Measurements from ENCODE around the gene CTNNBIP1.

- no peak for TF ChIP-seq CTCF (IDR thresholded peaks at IDR 0.05; ENCODE audit: borderline replicate concordance, extremely low read depth, low read length, poor library complexity, severe bottlenecking)
- TF ChIP-seq EZH2 (IDR thresholded peaks at IDR 0.05; ENCODE audit: borderline replicate concordance, low read depth, low read length, severe bottlenecking): no peak
These were observed 68.6 kb downstream of the CTNNBIP1 start for GRCh38 chr1:9841460-9841859.
